Activated CD8-positive, alpha-beta T cell treated with anti-CD3 and anti-CD28 coated beads, Interleukin-2, amount 10 ng/mL, durations not matched to agents 7 days and 5 days (primary cell): ENCODE measurements around the gene DEDD. TPM values are rescaled to one million over a fixed set of nuclear protein-coding genes. Genes with fewer than 3 reads are reported as not detected.
"Not testable (repeated sequence)": the region's sequence is repeated elsewhere in the genome, so short reads cannot be mapped to it uniquely, and the experiment has no call there.

Source experiments
- ATAC-seq: fragments of 150-1000 bp; cut with Tn5 transposase; one replicate; pipeline ENCODE4 v1.10.0; 2021; ENCODE audit warnings: moderate library complexity
- CTCF ChIA-PET: fragments of 350-600 bp; sonication (Branson Sonifier 250); formaldehyde crosslinking; loops from one replicate; lab custom pipeline; 2021; ENCODE audit warnings: antibody characterized with exemption; lab: Charles Lee
- POLR2A ChIA-PET: fragments of 350-600 bp; sonication (Branson Sonifier 250); formaldehyde crosslinking; loops from one replicate; lab custom pipeline; 2021; ENCODE audit warnings: antibody characterized with exemption; lab: Charles Lee
- DNase-seq: peaks from one replicate; pipeline ENCODE4 v3.0.0-alpha.2; 2020
- H3K27ac Mint-ChIP-seq: one replicate; pipeline ENCODE4 v1.8.0; 2021; ENCODE audit warnings: mild to moderate bottlenecking, mixed read lengths
- H3K27me3 Mint-ChIP-seq: one replicate; pipeline ENCODE4 v1.8.0; 2021; ENCODE audit warnings: low read depth, mixed read lengths
- H3K36me3 Mint-ChIP-seq: one replicate; pipeline ENCODE4 v1.8.0; 2021; ENCODE audit warnings: low read depth, mixed read lengths
- H3K4me1 Mint-ChIP-seq: one replicate; pipeline ENCODE4 v1.8.0; 2021; ENCODE audit warnings: low read depth, mixed read lengths
- H3K4me3 Mint-ChIP-seq: one replicate; pipeline ENCODE4 v1.8.0; 2021; ENCODE audit warnings: mild to moderate bottlenecking, mixed read lengths
- H3K9me3 Mint-ChIP-seq: one replicate; pipeline ENCODE4 v1.8.0; 2022; ENCODE audit warnings: mixed read lengths; ENCODE audit not compliant: insufficient read depth
- total RNA-seq, 2 experiments: library from RNA; stranded (reverse); gene quantifications; one replicate each; pipeline ENCODE4 v1.2.3, GENCODE V29; 2021

The DEDD gene
- total RNA-seq, 2 experiments from 2014 or later, result 34.5 to 36.3 TPM

DNA sequence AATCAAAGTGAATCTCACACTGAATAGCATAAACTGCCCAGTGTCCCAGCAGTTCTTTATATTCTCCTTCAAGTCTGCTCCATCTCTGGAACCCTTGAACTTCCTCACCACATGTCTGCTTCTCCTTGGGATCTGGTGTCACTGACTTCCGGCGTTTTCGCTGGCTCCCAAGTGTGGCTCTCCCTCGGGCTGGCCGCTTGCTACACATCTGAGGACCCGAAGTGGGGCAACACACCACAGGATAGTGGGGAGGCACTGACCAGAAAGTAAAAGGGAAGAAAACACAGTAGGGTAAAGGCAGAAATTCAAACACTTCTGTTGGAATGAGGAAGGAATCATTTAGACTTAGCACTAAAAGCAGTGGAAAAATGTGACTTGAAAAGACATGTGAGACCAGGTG is 9.5 kb downstream of the DEDD start:
- POLR2A ChIA-PET, result no interaction called here
- Mint-ChIP-seq H3K4me3 (no peak overlapping the region), H3K27me3 (no peaks in the 10 kb centered on the region), H3K27ac (no peak overlapping the region), H3K36me3 (peaks cover 68% of the 10 kb centered on the region), H3K4me1 (peaks cover 32% of the 10 kb centered on the region), H3K9me3 (no peaks in the 10 kb centered on the region)
- DNase-seq, result no peak
- CTCF ChIA-PET, result no interaction called here
- no peak for ATAC-seq

DNA sequence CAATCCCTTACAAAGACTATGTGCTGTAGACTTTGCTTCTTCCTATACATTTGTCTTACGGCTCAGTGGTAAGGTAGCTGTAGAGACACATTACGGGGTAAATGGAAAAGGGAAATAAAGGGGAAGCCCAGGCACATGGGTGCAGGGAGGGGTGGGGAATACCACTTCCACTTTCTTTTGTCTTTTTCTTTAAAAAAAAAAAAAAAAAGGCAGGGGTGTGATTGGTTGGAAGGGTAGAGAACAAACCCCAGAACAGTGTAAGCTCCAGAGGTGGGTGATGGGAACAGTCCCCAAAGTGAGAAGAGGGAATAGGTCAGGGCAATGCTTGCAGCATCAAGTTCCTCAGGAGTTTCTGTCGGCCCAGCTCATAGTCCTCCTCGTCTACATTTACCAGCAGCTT is 10.6 kb downstream of the DEDD start:
- no peak overlapping the region for H3K27ac Mint-ChIP-seq
- CTCF ChIA-PET, result interaction anchor here (0.6 to 1.9 kb wide), 4 partner anchors 10 to 36 kb away, joined by 3 to 7 read pairs (median 4); partner anchors contain the start of gene DEDD
- POLR2A ChIA-PET, result interaction anchor here (0.6 to 0.7 kb wide), 2 partner anchors 16 to 36 kb away, joined by 3 read pairs; no protein-coding TSS in a partner anchor
- no peak overlapping the region for H3K4me3 Mint-ChIP-seq
- no peaks in the 10 kb centered on the region for H3K27me3 Mint-ChIP-seq
- peaks cover 25% of the 10 kb centered on the region for H3K4me1 Mint-ChIP-seq
- no peaks in the 10 kb centered on the region for H3K9me3 Mint-ChIP-seq
- DNase-seq, result no peak
- ATAC-seq, result no peak
- H3K36me3 Mint-ChIP-seq, result peaks cover 60% of the 10 kb centered on the region

GRCh38 chr1:161121042-161121650 is 11.3 kb downstream of the DEDD start:
- DNase-seq (no peak), ATAC-seq (no peak)
- peaks cover 58% of the 10 kb centered on the region for H3K36me3 Mint-ChIP-seq
- no peaks in the 10 kb centered on the region for H3K27me3 Mint-ChIP-seq
- ChIA-PET CTCF (interaction anchor here (1.4 to 1.9 kb wide), 2 partner anchors 12 to 17 kb away, joined by 3 to 7 read pairs; partner anchors contain the start of gene DEDD), POLR2A (no interaction called here)
- H3K4me3 Mint-ChIP-seq, result no peak overlapping the region
- H3K27ac Mint-ChIP-seq, result no peak overlapping the region
- H3K9me3 Mint-ChIP-seq, result no peaks in the 10 kb centered on the region
- peaks cover 29% of the 10 kb centered on the region for H3K4me1 Mint-ChIP-seq

DNA sequence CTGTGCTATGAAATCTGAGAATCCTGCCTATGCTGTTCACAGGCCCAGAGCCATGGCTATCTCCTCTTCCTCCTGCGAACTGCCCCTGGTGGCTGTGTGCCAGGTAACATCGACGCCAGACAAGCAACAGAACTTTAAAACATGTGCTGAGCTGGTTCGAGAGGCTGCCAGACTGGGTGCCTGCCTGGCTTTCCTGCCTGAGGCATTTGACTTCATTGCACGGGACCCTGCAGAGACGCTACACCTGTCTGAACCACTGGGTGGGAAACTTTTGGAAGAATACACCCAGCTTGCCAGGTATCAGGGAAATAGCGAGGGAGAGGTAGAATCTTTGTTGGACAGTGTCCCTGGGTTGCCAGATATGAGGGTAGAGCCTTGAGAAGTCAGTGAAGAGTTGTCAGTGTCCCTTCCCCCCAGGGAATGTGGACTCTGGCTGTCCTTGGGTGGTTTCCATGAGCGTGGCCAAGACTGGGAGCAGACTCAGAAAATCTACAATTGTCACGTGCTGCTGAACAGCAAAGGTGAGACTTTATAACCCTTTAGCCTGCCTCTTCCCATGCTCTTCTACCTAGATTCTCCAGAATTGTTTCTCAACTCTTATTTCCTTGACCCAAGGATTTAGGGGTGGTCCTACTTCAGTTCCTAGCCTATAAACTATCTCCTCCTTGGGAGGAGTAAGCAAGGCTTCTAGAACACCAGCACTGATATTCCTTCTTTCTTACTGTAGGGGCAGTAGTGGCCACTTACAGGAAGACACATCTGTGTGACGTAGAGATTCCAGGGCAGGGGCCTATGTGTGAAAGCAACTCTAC is 13.2 kb downstream of the DEDD start:
- CTCF ChIA-PET, result interaction anchor here (0.9 to 2.3 kb wide), 7 partner anchors 8 to 26 kb away, joined by 3 to 6 read pairs (median 4); partner anchors contain the start of gene DEDD
- ATAC-seq, result peak; percentile 37
- H3K4me3 Mint-ChIP-seq, result peak overlapping the region; percentile 92

GRCh38 chr1:161117759-161118581 is 14.5 kb downstream of the DEDD start, which contains the start of the genes NIT1 and PFDN2:
NIT1 (plus strand) TSS chr1:161118105; CDS start chr1:161118177, 72 bp downstream.
PFDN2 (minus strand) TSS chr1:161118037; CDS start chr1:161118026, 11 bp downstream.
- Mint-ChIP-seq H3K27me3 (no peaks in the 10 kb centered on the region), H3K4me3 (peak within 1 kb of the TSS; percentile 92), H3K9me3 (no peaks in the 10 kb centered on the region), H3K27ac (peak within 1 kb of the TSS; percentile 95), H3K36me3 (peaks cover 51% of the 10 kb centered on the region), H3K4me1 (peaks cover 56% of the 10 kb centered on the region)
- DNase-seq (peak; percentile 90), ATAC-seq (peak; percentile 88)
- CTCF ChIA-PET, result interaction anchor here (0.7 to 2.4 kb wide), 16 partner anchors 9 to 282 kb away, joined by 3 to 11 read pairs (median 4); partner anchors contain the start of genes DEDD, PPOX and USF1
- POLR2A ChIA-PET, result interaction anchor here (0.6 to 3.3 kb wide), 16 partner anchors 9 to 72 kb away, joined by 3 to 28 read pairs (median 4); partner anchors contain the start of genes ARHGAP30, DEDD, KLHDC9 and UFC1

More for the DNA sequence above, 13.2 kb downstream of the DEDD start:
- no peaks in the 10 kb centered on the region for H3K27me3 Mint-ChIP-seq
- POLR2A ChIA-PET, result interaction anchor here (0.9 to 3.3 kb wide), 3 partner anchors 14 to 62 kb away, joined by 4 to 28 read pairs (median 4); partner anchors contain the start of genes DEDD and UFC1
- H3K4me1 Mint-ChIP-seq, result peaks cover 43% of the 10 kb centered on the region
- peak; percentile 68 for DNase-seq
- H3K36me3 Mint-ChIP-seq, result peaks cover 55% of the 10 kb centered on the region
- no peaks in the 10 kb centered on the region for H3K9me3 Mint-ChIP-seq
- H3K27ac Mint-ChIP-seq, result peak overlapping the region; percentile 95

GRCh38 chr1:161115961-161116360 is 16.5 kb downstream of the DEDD start:
- not testable (repeated sequence) for H3K9me3 Mint-ChIP-seq, H3K27me3 Mint-ChIP-seq, ATAC-seq, DNase-seq
- ChIA-PET POLR2A (interaction anchor here (0.6 to 3.3 kb wide), 4 partner anchors 16 to 409 kb away, joined by 3 to 28 read pairs (median 16); partner anchors contain the start of genes DEDD and USF1), CTCF (interaction anchor here (1.0 to 2.4 kb wide), 2 partner anchors 16 to 65 kb away, joined by 4 to 11 read pairs; partner anchors contain the start of gene DEDD)
- H3K36me3 Mint-ChIP-seq, result peaks cover 33% of the 10 kb centered on the region
- peak overlapping the region; percentile 12 for H3K27ac Mint-ChIP-seq
- peaks cover 66% of the 10 kb centered on the region for H3K4me1 Mint-ChIP-seq
- H3K4me3 Mint-ChIP-seq, result peak overlapping the region; percentile 92

- Mint-ChIP-seq H3K4me3 (no peak overlapping the region), H3K9me3 (no peaks in the 10 kb centered on the region), H3K36me3 (peaks cover 29% of the 10 kb centered on the region), H3K27ac (no peak overlapping the region), H3K27me3 (no peaks in the 10 kb centered on the region), H3K4me1 (peaks cover 65% of the 10 kb centered on the region)
- DNase-seq (no peak), ATAC-seq (no peak)
- ChIA-PET CTCF (interaction anchor here (0.8 kb wide), 1 partner anchor 13 kb away, joined by 3 read pairs; no protein-coding TSS in a partner anchor), POLR2A (no interaction called here)
Observed at GRCh38 chr1:161115132-161115711, 17.2 kb downstream of the DEDD start.

GRCh38 chr1:161114556-161114955 is 17.9 kb downstream of the DEDD start:
- H3K4me1 Mint-ChIP-seq, result peaks cover 59% of the 10 kb centered on the region
- ChIA-PET CTCF (interaction anchor here (0.7 to 1.3 kb wide), 3 partner anchors 13 to 18 kb away, joined by 3 to 5 read pairs (median 4); partner anchors contain the start of gene KLHDC9), POLR2A (no interaction called here)
- no peak for ATAC-seq
- peaks cover 24% of the 10 kb centered on the region for H3K36me3 Mint-ChIP-seq
- no peaks in the 10 kb centered on the region for H3K27me3 Mint-ChIP-seq
- H3K27ac Mint-ChIP-seq, result peak overlapping the region; percentile 12
- H3K4me3 Mint-ChIP-seq, result no peak overlapping the region
- H3K9me3 Mint-ChIP-seq, result no peaks in the 10 kb centered on the region
- DNase-seq, result no peak

DNA sequence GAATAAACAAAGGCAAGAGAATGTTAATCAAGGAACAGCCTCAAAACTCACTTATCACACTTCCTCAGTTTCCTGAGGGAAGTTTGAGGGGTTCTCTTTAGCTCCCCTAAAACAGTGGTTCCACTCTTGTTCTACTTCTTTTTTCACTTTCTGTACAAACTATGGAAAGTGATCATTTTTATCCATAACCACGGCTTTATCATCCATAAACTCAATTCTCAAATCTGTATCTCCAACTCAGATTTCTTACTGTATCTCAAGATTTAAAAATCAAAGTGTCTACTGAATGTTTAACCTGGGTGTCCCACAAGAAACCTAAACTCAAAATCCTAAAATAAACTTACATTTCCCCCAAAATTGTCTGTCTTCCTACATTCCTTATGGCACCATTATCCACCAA is 18.6 kb downstream of the DEDD start:
- no peaks in the 10 kb centered on the region for H3K27me3 Mint-ChIP-seq
- DNase-seq, result no peak
- H3K27ac Mint-ChIP-seq, result no peak overlapping the region
- CTCF ChIA-PET, result interaction anchor here (0.7 to 2.7 kb wide), 3 partner anchors 16 to 17 kb away, joined by 4 to 10 read pairs (median 5); partner anchors contain the start of gene KLHDC9
- peaks cover 23% of the 10 kb centered on the region for H3K36me3 Mint-ChIP-seq
- POLR2A ChIA-PET, result no interaction called here
- no peaks in the 10 kb centered on the region for H3K9me3 Mint-ChIP-seq
- no peak overlapping the region for H3K4me3 Mint-ChIP-seq
- H3K4me1 Mint-ChIP-seq, result peaks cover 53% of the 10 kb centered on the region
- no peak for ATAC-seq

DNA sequence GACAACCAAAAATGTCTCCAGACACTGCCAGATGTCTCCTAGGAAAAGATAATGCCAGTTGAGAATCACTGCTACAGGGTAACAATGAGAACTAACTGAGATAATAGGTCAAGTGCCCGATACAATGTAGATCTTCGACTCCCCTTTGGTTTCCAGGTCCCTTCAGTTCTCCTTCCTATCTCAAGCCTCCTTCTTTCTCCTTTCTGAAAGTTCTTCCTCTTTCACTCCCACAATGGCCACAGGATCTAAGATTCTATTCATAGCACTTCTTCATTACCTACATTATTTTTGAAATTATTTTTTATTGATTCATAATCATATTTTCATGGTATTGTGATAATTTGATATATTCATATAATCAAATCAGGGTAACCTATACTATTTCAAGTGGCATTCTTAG is 20.9 kb downstream of the DEDD start:
- H3K9me3 Mint-ChIP-seq, result no peaks in the 10 kb centered on the region
- no peak overlapping the region for H3K27ac Mint-ChIP-seq
- no peak overlapping the region for H3K4me3 Mint-ChIP-seq
- H3K27me3 Mint-ChIP-seq, result no peaks in the 10 kb centered on the region
- POLR2A ChIA-PET, result interaction anchor here (0.6 to 1.0 kb wide), 2 partner anchors 21 to 84 kb away, joined by 3 read pairs; partner anchors contain the start of gene DEDD
- ATAC-seq (no peak), DNase-seq (no peak)
- peaks cover 22% of the 10 kb centered on the region for H3K36me3 Mint-ChIP-seq
- CTCF ChIA-PET, result interaction anchor here (0.9 to 2.7 kb wide), 5 partner anchors 11 to 113 kb away, joined by 3 to 11 read pairs (median 4); partner anchors contain the start of gene KLHDC9
- H3K4me1 Mint-ChIP-seq, result peaks cover 42% of the 10 kb centered on the region
